WTC11 (cell line): ENCODE data around the gene FLT4. TPM values are rescaled to one million over a fixed set of nuclear protein-coding genes. Genes with fewer than 3 reads are reported as not detected.
A peak's percentile ranks its signal among the peaks of the same experiment; 100 is the strongest.

Experiments used
- ATAC-seq: fragments of 200-7000 bp; cut with Tn5 transposase; 2 replicates; pipeline ENCODE4 v1.10.0; 2021; ENCODE audit warnings: mild to moderate bottlenecking, moderate library complexity
- CTCF ChIA-PET: fragments of 300-600 bp; sonication (Branson Sonifier 250); formaldehyde crosslinking; loops from one replicate; lab custom pipeline; 2021; ENCODE audit warnings: antibody characterized with exemption; lab: Charles Lee
- POLR2A ChIA-PET: fragments of 350-600 bp; sonication (Branson Sonifier 250); formaldehyde crosslinking; loops from one replicate; lab custom pipeline; 2021; ENCODE audit warnings: antibody characterized with exemption; lab: Charles Lee
- DNase-seq: peaks from one replicate; pipeline ENCODE4 v3.0.0; 2021; ENCODE audit warnings: low spot score
- H3K27ac Mint-ChIP-seq: 2 replicates; pipeline ENCODE4 v1.8.0; 2021; ENCODE audit warnings: mixed read lengths
- H3K27me3 Mint-ChIP-seq: 2 replicates; pipeline ENCODE4 v1.8.0; 2021; ENCODE audit warnings: low read depth, mild to moderate bottlenecking, moderate library complexity, mixed read lengths
- H3K36me3 Mint-ChIP-seq: 2 replicates; pipeline ENCODE4 v1.8.0; 2021; ENCODE audit warnings: mixed read lengths
- H3K4me1 Mint-ChIP-seq: 2 replicates; pipeline ENCODE4 v1.8.0; 2022; ENCODE audit warnings: mixed read lengths
- H3K4me3 Mint-ChIP-seq: 2 replicates; pipeline ENCODE4 v1.8.0; 2021; ENCODE audit warnings: mild to moderate bottlenecking, moderate library complexity, mixed read lengths
- H3K9me3 Mint-ChIP-seq: 2 replicates; pipeline ENCODE4 v1.8.0; 2021; ENCODE audit warnings: mixed read lengths
- KAT7 ChIP-seq: sonication (generic); formaldehyde crosslinking; IDR thresholded peaks from 2 replicates; pipeline ENCODE4 v1.8.1; 2023; ENCODE audit warnings: missing genetic modification reagents, mild to moderate bottlenecking, borderline replicate concordance
- MXD4 ChIP-seq: fragments of 250-450 bp; sonication (Bioruptor Pico); IDR thresholded peaks from 2 replicates; pipeline ENCODE4 v1.8.0; 2021; ENCODE audit warnings: mild to moderate bottlenecking, moderate library complexity, borderline replicate concordance
- SMAD3 ChIP-seq: sonication (generic); formaldehyde crosslinking; IDR thresholded peaks from 2 replicates; pipeline ENCODE4 v1.8.0; 2022; ENCODE audit warnings: missing genetic modification reagents, mild to moderate bottlenecking, borderline replicate concordance
- SP1 ChIP-seq: sonication (generic); formaldehyde crosslinking; conservative IDR thresholded peaks from 2 replicates; pipeline ENCODE4 v1.8.1; 2022; ENCODE audit warnings: missing genetic modification reagents
- TEAD4 ChIP-seq: sonication (generic); formaldehyde crosslinking; IDR thresholded peaks from 2 replicates; pipeline ENCODE4 v1.8.0; 2022; ENCODE audit warnings: mild to moderate bottlenecking, missing genetic modification reagents
- ZBTB21 ChIP-seq: sonication (generic); formaldehyde crosslinking; IDR thresholded peaks from 2 replicates; pipeline ENCODE4 v1.8.1; 2023; ENCODE audit warnings: mild to moderate bottlenecking, missing genetic modification reagents, borderline replicate concordance
- total RNA-seq: library from RNA; stranded (reverse); gene quantifications from 3 replicates; pipeline ENCODE4 v1.2.3, GENCODE V29; 2021
- TF ChIP-seq, protein P1 (sequence below): fragments of 250-450 bp; sonication (Bioruptor Pico); IDR thresholded peaks from 2 replicates; pipeline ENCODE4 v1.9.0; 2021; ENCODE audit warnings: mild to moderate bottlenecking
- TF ChIP-seq, protein P2 (sequence below): sonication (generic); formaldehyde crosslinking; IDR thresholded peaks from 2 replicates; pipeline ENCODE4 v1.8.1; 2023; ENCODE audit warnings: mild to moderate bottlenecking, missing genetic modification reagents
- TF ChIP-seq, protein P3 (sequence below): sonication (generic); formaldehyde crosslinking; IDR thresholded peaks from 2 replicates; pipeline ENCODE4 v1.8.1; 2023; ENCODE audit warnings: mild to moderate bottlenecking, missing genetic modification reagents, borderline replicate concordance
- TF ChIP-seq, protein P4 (sequence below): sonication (generic); formaldehyde crosslinking; IDR thresholded peaks from 2 replicates; pipeline ENCODE4 v1.8.1; 2022; ENCODE audit warnings: mild to moderate bottlenecking, moderate library complexity, missing genetic modification reagents
- TF ChIP-seq, protein P5 (sequence below): sonication (generic); formaldehyde crosslinking; IDR thresholded peaks from 2 replicates; pipeline ENCODE4 v1.8.0; 2022; ENCODE audit warnings: mild to moderate bottlenecking, missing genetic modification reagents

Gene FLT4
- total RNA-seq, 1 experiment from 2014 or later, result 12.4 TPM

DNA sequence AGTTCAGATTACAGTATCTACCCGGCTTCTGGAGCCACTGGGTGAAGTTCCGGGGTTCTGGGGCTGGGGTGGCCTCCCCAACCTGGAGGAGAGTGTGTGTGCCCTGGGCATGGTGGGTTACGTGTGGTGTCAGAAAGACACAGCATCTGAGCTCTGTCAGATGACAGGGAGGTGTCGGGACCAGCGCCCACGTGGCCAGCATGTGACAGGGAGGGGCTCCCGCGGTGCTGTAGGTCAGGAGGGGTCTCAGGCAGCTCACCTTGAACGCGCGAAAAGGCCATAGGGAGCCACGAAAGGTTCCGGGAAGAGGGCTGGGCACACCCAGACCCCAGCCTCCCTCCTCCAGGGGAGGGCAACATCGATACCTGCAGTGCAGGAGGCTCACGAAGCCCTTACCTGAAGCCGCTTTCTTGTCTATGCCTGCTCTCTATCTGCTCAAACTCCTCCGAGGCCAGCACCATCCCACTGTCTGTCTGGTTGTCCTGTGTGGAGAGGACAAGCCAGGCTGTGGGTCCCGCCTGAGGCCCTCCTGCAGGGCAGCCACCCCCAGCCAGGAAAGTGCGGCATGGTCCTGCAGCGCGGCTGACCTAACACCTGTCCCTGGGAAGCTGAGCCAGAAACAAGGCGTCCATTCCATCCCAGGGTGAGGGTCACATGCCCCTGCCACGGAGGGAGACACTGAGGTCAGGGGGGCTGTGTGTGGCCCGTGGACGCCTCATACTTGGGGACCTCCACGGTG is 40.7 kb downstream of the FLT4 start (continued):
- TF ChIP-seq, protein P1, sequence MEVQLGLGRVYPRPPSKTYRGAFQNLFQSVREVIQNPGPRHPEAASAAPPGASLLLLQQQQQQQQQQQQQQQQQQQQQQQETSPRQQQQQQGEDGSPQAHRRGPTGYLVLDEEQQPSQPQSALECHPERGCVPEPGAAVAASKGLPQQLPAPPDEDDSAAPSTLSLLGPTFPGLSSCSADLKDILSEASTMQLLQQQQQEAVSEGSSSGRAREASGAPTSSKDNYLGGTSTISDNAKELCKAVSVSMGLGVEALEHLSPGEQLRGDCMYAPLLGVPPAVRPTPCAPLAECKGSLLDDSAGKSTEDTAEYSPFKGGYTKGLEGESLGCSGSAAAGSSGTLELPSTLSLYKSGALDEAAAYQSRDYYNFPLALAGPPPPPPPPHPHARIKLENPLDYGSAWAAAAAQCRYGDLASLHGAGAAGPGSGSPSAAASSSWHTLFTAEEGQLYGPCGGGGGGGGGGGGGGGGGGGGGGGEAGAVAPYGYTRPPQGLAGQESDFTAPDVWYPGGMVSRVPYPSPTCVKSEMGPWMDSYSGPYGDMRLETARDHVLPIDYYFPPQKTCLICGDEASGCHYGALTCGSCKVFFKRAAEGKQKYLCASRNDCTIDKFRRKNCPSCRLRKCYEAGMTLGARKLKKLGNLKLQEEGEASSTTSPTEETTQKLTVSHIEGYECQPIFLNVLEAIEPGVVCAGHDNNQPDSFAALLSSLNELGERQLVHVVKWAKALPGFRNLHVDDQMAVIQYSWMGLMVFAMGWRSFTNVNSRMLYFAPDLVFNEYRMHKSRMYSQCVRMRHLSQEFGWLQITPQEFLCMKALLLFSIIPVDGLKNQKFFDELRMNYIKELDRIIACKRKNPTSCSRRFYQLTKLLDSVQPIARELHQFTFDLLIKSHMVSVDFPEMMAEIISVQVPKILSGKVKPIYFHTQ (CRISPR knock-in tag), result no peak
- TF ChIP-seq, protein P2, sequence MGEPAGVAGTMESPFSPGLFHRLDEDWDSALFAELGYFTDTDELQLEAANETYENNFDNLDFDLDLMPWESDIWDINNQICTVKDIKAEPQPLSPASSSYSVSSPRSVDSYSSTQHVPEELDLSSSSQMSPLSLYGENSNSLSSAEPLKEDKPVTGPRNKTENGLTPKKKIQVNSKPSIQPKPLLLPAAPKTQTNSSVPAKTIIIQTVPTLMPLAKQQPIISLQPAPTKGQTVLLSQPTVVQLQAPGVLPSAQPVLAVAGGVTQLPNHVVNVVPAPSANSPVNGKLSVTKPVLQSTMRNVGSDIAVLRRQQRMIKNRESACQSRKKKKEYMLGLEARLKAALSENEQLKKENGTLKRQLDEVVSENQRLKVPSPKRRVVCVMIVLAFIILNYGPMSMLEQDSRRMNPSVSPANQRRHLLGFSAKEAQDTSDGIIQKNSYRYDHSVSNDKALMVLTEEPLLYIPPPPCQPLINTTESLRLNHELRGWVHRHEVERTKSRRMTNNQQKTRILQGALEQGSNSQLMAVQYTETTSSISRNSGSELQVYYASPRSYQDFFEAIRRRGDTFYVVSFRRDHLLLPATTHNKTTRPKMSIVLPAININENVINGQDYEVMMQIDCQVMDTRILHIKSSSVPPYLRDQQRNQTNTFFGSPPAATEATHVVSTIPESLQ, result no peak
- TF ChIP-seq MXD4 (CRISPR knock-in tag) (no peak), KAT7 (CRISPR knock-in tag) (no peak)
- TF ChIP-seq, protein P3, sequence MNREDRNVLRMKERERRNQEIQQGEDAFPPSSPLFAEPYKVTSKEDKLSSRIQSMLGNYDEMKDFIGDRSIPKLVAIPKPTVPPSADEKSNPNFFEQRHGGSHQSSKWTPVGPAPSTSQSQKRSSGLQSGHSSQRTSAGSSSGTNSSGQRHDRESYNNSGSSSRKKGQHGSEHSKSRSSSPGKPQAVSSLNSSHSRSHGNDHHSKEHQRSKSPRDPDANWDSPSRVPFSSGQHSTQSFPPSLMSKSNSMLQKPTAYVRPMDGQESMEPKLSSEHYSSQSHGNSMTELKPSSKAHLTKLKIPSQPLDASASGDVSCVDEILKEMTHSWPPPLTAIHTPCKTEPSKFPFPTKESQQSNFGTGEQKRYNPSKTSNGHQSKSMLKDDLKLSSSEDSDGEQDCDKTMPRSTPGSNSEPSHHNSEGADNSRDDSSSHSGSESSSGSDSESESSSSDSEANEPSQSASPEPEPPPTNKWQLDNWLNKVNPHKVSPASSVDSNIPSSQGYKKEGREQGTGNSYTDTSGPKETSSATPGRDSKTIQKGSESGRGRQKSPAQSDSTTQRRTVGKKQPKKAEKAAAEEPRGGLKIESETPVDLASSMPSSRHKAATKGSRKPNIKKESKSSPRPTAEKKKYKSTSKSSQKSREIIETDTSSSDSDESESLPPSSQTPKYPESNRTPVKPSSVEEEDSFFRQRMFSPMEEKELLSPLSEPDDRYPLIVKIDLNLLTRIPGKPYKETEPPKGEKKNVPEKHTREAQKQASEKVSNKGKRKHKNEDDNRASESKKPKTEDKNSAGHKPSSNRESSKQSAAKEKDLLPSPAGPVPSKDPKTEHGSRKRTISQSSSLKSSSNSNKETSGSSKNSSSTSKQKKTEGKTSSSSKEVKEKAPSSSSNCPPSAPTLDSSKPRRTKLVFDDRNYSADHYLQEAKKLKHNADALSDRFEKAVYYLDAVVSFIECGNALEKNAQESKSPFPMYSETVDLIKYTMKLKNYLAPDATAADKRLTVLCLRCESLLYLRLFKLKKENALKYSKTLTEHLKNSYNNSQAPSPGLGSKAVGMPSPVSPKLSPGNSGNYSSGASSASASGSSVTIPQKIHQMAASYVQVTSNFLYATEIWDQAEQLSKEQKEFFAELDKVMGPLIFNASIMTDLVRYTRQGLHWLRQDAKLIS (CRISPR knock-in tag), result no peak

DNA sequence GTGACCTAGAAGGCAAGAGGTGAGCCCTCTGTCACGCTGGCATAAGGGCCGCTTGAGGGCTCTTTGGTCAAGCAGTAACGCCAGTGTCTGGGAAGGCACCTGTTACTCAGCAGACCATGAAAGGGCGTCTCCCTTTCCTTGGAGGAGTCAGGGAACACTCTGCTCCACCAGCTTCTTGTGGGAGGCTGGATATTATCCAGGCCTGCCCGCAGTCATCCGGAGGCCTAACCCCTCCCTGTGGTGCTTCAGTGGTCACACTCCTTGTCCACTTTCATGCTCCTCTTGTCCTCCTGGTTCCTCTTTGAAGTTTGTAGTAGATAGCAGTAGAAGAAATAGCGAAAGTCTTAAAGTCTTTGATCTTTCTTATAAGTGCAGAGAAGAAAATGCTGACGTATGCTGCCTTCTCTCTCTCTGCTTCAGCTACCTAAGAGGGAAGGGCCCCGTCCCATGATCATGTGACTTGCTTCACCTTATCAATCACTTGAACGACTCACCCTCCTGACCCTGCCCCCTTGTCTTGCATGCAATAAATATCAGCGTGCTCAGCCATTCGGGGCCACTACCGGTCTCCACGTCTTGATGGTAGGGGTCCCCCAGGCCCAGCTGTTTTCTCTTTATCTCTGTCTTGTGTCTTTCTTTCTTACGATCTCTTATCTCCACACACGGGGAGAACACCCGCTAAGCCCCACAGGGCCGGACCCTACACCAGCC is 41.4 kb downstream of the FLT4 start:
- TF ChIP-seq, protein P4, sequence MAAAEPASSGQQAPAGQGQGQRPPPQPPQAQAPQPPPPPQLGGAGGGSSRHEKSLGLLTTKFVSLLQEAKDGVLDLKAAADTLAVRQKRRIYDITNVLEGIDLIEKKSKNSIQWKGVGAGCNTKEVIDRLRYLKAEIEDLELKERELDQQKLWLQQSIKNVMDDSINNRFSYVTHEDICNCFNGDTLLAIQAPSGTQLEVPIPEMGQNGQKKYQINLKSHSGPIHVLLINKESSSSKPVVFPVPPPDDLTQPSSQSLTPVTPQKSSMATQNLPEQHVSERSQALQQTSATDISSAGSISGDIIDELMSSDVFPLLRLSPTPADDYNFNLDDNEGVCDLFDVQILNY (CRISPR knock-in tag), result no peak
- TF ChIP-seq ZBTB21 (CRISPR knock-in tag), result no peak
- TF ChIP-seq SP1 (CRISPR knock-in tag), result no peak
- TF ChIP-seq, protein P5, sequence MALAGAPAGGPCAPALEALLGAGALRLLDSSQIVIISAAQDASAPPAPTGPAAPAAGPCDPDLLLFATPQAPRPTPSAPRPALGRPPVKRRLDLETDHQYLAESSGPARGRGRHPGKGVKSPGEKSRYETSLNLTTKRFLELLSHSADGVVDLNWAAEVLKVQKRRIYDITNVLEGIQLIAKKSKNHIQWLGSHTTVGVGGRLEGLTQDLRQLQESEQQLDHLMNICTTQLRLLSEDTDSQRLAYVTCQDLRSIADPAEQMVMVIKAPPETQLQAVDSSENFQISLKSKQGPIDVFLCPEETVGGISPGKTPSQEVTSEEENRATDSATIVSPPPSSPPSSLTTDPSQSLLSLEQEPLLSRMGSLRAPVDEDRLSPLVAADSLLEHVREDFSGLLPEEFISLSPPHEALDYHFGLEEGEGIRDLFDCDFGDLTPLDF (CRISPR knock-in tag), result no peak
- TF ChIP-seq SMAD3 (CRISPR knock-in tag), result no peak
- no peak for TF ChIP-seq TEAD4 (CRISPR knock-in tag)
- ChIA-PET CTCF (interaction anchor here (1.7 to 7.2 kb wide), 2 partner anchors 11 to 292 kb away, joined by 4 to 54 read pairs; no protein-coding TSS in a partner anchor), POLR2A (no interaction called here)
- no peak overlapping the region for H3K4me3 Mint-ChIP-seq
- no peaks in the 10 kb centered on the region for H3K9me3 Mint-ChIP-seq
- peak overlapping the region; percentile 2; the same call in 1 of the 2 replicates for H3K27ac Mint-ChIP-seq
- ATAC-seq, result no peak
- DNase-seq, result no peak
- H3K36me3 Mint-ChIP-seq, result no peaks in the 10 kb centered on the region
- no peaks in the 10 kb centered on the region for H3K4me1 Mint-ChIP-seq
- H3K27me3 Mint-ChIP-seq, result no peaks in the 10 kb centered on the region
